ENCODE measurements around the gene XYLT1.

The XYLT1 gene

DNA sequence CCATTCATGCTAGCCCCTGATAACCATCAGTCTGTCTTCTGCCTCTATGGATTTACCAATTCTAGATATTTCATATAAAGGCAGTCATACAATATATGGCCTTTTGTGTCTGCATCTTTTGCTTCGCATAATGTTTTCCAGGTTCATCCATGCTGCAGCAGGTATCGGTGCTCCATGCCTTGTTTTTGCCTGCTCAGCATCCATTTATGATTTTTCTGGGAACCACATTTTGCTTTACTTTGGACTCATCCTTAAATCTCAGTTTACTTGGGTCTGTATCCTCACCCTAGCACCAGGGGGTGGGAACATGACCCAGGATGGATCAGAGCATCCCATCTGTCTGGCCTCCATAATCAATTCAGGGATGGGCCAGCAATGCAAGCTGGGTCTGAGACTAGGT lies 325.7 kb downstream of the XYLT1 start:
- DNase-seq (ENCODE audit: low spot score) = no peak

- no peak for DNase-seq (ENCODE audit: low spot score)
Measured at GRCh38 chr16:17144431-17144830, 326.3 kb downstream of the XYLT1 start.

GRCh38 chr16:17143546-17144419 lies 327.0 kb downstream of the XYLT1 start:
- no peak for DNase-seq (ENCODE audit: low spot score)

- no peak for DNase-seq (ENCODE audit: low spot score)
Measured at GRCh38 chr16:17138801-17139200, 332.0 kb downstream of the XYLT1 start.

GRCh38 chr16:17135439-17135838 lies 335.3 kb downstream of the XYLT1 start:
- DNase-seq (ENCODE audit: low spot score) = no peak

- no peak for DNase-seq (ENCODE audit: low spot score)
Measured at GRCh38 chr16:17134586-17134985, 336.2 kb downstream of the XYLT1 start.

GRCh38 chr16:17133851-17134250 lies 336.9 kb downstream of the XYLT1 start:
- no peak for DNase-seq (ENCODE audit: low spot score)

DNA sequence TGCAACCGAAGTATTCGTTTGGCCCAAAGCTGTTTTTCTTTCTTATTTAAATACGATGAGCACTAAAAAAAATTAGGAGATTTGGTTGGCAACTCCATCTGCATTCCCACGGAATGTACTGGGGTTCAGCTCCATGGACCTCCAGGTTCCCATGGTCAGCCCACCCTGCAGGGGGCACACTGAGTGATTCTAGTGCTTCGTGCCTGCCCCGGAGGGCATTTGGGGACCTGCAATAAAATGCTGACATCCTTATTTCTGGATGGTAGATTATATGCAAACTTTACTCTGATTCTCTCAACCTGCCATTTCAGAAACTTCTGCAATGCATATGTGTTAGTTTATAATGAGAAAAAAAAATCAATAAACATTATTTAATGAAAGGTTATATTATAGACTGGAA lies 339.4 kb downstream of the XYLT1 start:
- DNase-seq (ENCODE audit: low spot score) = no peak

DNA sequence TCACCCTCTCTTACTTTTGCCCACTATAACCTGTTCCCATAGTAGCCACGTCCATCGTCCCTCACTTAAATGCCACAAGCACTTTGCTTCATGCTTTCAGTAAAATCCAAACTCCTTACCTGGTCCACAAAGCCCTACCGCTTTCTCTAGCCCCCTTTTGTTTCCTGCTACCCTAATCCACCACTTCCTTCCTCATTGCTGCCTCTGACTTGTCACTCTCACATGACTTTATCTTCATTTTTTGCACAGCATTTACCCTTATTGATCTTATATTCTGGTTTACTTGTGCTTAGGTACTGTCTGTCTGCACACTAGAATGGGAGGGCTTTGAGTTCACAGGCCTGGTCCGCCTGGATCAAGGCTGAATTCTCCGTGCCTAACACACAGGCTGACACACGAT lies 340.0 kb downstream of the XYLT1 start:
- no peak for DNase-seq (ENCODE audit: low spot score)

GRCh38 chr16:17129971-17130370 lies 340.8 kb downstream of the XYLT1 start:
- no peak for DNase-seq (ENCODE audit: low spot score)

DNA sequence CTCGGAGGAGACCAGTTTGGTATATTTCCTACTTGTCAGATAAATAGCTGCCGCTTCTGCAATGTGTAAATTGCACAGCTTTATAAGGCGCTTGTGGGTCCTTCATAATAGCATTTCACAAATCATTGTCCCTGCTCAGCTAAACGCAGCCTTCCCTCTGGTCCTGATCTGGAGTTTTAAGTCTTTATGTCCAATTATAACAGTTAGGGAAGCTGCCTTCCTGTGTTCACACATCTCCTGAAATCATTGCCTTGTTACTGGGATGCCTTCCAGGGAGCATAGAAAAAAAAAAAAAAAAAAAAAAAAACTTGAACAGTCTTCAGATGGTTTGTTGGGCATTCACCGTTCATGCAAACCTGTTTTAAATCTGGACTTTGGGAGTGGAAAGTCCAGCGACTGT lies 342.0 kb downstream of the XYLT1 start:
- no peak for DNase-seq (ENCODE audit: low spot score)

- no peak for DNase-seq (ENCODE audit: low spot score)
Measured at GRCh38 chr16:17126156-17126555, 344.6 kb downstream of the XYLT1 start.

- no peak for DNase-seq (ENCODE audit: low spot score)
Measured at GRCh38 chr16:17125671-17126070, 345.1 kb downstream of the XYLT1 start.

GRCh38 chr16:17117906-17118577 lies 352.7 kb downstream of the XYLT1 start:
- no peak for DNase-seq (ENCODE audit: low spot score)

DNA sequence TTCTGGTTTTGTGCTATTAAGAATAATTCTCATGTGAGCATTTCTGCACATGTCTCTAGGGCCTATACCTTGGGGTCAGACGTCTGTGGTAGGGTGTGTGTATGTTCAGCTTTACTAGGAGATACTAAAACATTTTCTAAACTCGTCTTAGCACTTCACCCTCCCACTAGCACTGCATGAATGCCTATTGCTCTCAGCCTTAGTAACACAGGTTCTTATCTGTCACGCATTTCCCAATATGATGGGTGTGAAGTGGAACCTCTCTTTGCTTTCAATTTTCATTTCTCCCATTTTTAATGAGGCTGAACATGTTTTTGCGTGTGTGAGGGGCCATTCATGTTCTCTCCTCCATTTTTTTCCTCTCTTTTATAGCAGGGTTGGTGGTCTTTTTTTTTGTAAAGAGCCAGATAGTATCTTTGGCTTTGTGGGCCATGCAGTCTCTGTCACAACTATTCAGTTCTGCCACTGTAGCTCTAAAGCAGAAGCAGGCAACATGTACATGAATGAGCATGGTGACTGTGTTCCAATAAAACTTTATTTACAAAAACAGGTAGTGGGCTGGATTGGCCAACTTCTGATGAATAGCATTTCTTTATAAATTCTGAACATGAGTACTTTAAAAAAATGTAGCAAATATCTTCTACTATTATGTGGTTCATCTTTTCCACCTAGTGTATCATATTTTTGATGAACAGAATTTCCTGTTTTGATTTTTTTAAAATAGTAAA lies 354.0 kb downstream of the XYLT1 start:
- DNase-seq (ENCODE audit: low spot score) = no peak

DNA sequence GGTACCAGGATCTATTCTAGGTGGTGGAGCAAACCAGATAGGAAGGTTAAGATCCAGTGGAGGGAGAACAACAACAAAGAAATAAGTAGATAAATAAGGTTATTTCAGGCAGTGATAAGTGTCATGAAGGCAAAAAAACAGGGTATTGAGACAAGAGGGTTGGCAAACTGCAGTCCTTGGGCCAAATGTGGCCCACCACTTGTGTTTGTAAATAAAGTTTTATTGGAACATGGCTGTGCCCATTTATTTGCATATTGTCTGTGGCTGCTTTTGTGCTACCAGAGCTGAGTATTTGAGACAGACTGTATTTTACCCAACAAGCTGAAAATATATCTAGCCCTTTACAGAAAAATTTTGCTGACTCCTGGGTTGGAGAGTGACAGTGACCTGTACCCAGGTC lies 361.3 kb downstream of the XYLT1 start:
- no peak for DNase-seq (ENCODE audit: low spot score)

GRCh38 chr16:17108596-17108995 lies 362.2 kb downstream of the XYLT1 start:
- no peak for DNase-seq (ENCODE audit: low spot score)

GRCh38 chr16:17107450-17107849 lies 363.3 kb downstream of the XYLT1 start:
- DNase-seq (ENCODE audit: low spot score) = no peak

- no peak for DNase-seq (ENCODE audit: low spot score)
Measured at GRCh38 chr16:17106243-17106791, 364.4 kb downstream of the XYLT1 start.

DNA sequence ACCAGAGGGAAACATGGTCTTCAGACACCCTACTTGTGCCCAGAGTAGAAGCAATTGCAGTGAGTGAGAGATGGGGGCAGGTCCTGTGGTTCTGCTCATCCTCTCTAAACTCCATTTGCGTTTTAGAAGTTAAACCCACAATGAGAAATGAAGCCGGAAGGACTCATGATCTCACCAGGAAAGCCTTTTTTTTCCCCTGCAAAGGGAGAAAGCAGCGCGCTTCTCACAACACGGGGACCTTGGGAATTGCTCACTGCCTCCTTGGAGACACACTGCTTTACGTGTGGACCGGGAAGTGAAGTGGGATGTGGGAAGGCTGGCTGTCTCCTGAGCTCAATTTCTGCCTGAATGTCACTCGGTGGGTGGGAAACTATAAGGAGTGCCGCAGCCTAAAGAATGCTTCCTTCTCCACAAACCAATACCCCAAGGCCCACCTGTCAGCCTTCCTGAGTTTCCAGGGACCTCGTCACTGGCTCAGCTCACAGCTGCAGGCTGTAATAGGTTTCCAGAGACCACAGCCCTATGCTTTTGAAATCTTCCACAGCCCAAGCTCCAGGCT lies 365.4 kb downstream of the XYLT1 start:
- DNase-seq (ENCODE audit: low spot score) = no peak

- no peak for DNase-seq (ENCODE audit: low spot score)
Measured at GRCh38 chr16:17104654-17105053, 366.1 kb downstream of the XYLT1 start.

DNA sequence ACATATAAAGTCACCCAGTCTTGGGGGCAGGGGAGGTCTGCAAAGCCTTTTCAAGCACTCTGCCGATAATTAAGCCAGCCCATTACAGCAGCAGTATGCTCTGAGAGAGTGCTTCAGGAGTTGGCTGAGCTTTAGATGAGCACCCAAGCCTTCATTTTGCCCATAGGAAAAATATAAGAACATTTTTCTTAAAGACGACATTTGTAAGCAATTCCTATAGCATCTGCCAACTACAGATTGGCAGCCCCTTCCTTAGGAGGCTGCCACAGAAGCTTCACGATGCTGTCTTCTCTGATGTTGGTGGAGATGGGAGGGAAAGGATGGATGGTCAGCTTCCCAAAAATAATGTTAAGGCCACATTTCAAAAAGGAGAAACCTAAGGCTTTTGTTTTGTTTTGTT lies 367.5 kb downstream of the XYLT1 start:
- DNase-seq (ENCODE audit: low spot score) = no peak
